CD1c-positive myeloid dendritic cell (primary cell): ENCODE data around the gene PLVAP.

Source experiments
- DNase-seq: peaks from one replicate; pipeline ENCODE4 v3.0.0-alpha.2; 2016; ENCODE audit errors: extremely low spot score

PLVAP gene

GRCh38 chr19:17323300-17323963, 53.7 kb downstream of the PLVAP start:
- no peak for DNase-seq

- DNase-seq = no peak
These were observed 54.3 kb downstream of the PLVAP start for GRCh38 chr19:17322854-17323253.

- no peak for DNase-seq
These were observed 55.3 kb downstream of the PLVAP start for GRCh38 chr19:17321655-17322489.

- DNase-seq = no peak
These were observed 56.7 kb downstream of the PLVAP start for GRCh38 chr19:17320435-17320834.

GRCh38 chr19:17319473-17320238, 57.5 kb downstream of the PLVAP start:
- no peak for DNase-seq

- DNase-seq = no peak
These were observed 58.2 kb downstream of the PLVAP start for GRCh38 chr19:17318966-17319365.

- no peak for DNase-seq
These were observed 63.0 kb downstream of the PLVAP start for GRCh38 chr19:17314007-17314593.

GRCh38 chr19:17312189-17313113, 64.7 kb downstream of the PLVAP start:
- DNase-seq = no peak

- no peak for DNase-seq
These were observed 65.5 kb downstream of the PLVAP start for GRCh38 chr19:17311455-17312188.

GRCh38 chr19:17309965-17310461, 67.1 kb downstream of the PLVAP start:
- no peak for DNase-seq

- peak; percentile 100 for DNase-seq
These were observed 67.8 kb downstream of the PLVAP start, which contains the start of gene DDA1 for GRCh38 chr19:17309198-17309964. Gene DDA1, plus strand, starts transcription at chr19:17309563. Its CDS starts 92 bp downstream, at chr19:17309655.

GRCh38 chr19:17307876-17308377, 69.2 kb downstream of the PLVAP start:
- no peak for DNase-seq

GRCh38 chr19:17306285-17306714, 70.8 kb downstream of the PLVAP start:
- DNase-seq = no peak

GRCh38 chr19:17305517-17306284, 71.4 kb downstream of the PLVAP start, which contains the start of gene MRPL34:
Gene MRPL34, plus strand, starts transcription at chr19:17305872. Its CDS starts 21 bp downstream, at chr19:17305893.
- peak; percentile 99 for DNase-seq

GRCh38 chr19:17305216-17305516, 72.0 kb downstream of the PLVAP start:
- no peak for DNase-seq

GRCh38 chr19:17304386-17305215, 72.5 kb downstream of the PLVAP start:
- DNase-seq = no peak

- DNase-seq = no peak
These were observed 73.2 kb downstream of the PLVAP start for GRCh38 chr19:17303940-17304267.
